ENCODE measurements around the gene TENT5A.

GRCh38 chr6:81727876-81728517 is 24.5 kb downstream of the TENT5A start:
- TF ChIP-seq ZNF121 (tag by site-specific recombination; IDR thresholded peaks at IDR 0.05) (no peak), OSR2 (tag by site-specific recombination; IDR thresholded peaks at IDR 0.05) (no peak), CTCF (tag by site-specific recombination; IDR thresholded peaks at IDR 0.05) (no peak), ZNF558 (tag by site-specific recombination; IDR thresholded peaks at IDR 0.05) (no peak), YY1 (tag by site-specific recombination; IDR thresholded peaks at IDR 0.05) (no peak), SALL2 (tag by site-specific recombination; IDR thresholded peaks at IDR 0.05; ENCODE audit: borderline replicate concordance) (no peak), BCL11A (tag by site-specific recombination; IDR thresholded peaks at IDR 0.05; ENCODE audit: low read depth) (no peak), ZNF274 (IDR thresholded peaks at IDR 0.05; ENCODE audit: low read length) (no peak), ZNF274 (tag by site-specific recombination; IDR thresholded peaks at IDR 0.05; ENCODE audit: borderline replicate concordance) (no peak)
- TF ChIP-seq, protein P1, sequence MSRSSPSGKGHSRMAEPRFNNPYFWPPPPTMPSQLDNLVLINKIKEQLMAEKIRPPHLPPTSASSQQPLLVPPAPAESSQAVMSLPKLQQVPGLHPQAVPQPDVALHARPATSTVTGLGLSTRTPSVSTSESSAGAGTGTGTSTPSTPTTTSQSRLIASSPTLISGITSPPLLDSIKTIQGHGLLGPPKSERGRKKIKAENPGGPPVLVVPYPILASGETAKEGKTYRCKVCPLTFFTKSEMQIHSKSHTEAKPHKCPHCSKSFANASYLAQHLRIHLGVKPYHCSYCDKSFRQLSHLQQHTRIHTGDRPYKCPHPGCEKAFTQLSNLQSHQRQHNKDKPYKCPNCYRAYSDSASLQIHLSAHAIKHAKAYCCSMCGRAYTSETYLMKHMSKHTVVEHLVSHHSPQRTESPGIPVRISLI (tag by site-specific recombination; IDR thresholded peaks at IDR 0.05), result no peak
- TF ChIP-seq, protein P2, sequence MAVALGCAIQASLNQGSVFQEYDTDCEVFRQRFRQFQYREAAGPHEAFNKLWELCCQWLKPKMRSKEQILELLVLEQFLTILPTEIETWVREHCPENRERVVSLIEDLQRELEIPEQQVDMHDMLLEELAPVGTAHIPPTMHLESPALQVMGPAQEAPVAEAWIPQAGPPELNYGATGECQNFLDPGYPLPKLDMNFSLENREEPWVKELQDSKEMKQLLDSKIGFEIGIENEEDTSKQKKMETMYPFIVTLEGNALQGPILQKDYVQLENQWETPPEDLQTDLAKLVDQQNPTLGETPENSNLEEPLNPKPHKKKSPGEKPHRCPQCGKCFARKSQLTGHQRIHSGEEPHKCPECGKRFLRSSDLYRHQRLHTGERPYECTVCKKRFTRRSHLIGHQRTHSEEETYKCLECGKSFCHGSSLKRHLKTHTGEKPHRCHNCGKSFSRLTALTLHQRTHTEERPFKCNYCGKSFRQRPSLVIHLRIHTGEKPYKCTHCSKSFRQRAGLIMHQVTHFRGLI (tag by site-specific recombination; IDR thresholded peaks at IDR 0.05), result no peak
- TF ChIP-seq, protein P3, sequence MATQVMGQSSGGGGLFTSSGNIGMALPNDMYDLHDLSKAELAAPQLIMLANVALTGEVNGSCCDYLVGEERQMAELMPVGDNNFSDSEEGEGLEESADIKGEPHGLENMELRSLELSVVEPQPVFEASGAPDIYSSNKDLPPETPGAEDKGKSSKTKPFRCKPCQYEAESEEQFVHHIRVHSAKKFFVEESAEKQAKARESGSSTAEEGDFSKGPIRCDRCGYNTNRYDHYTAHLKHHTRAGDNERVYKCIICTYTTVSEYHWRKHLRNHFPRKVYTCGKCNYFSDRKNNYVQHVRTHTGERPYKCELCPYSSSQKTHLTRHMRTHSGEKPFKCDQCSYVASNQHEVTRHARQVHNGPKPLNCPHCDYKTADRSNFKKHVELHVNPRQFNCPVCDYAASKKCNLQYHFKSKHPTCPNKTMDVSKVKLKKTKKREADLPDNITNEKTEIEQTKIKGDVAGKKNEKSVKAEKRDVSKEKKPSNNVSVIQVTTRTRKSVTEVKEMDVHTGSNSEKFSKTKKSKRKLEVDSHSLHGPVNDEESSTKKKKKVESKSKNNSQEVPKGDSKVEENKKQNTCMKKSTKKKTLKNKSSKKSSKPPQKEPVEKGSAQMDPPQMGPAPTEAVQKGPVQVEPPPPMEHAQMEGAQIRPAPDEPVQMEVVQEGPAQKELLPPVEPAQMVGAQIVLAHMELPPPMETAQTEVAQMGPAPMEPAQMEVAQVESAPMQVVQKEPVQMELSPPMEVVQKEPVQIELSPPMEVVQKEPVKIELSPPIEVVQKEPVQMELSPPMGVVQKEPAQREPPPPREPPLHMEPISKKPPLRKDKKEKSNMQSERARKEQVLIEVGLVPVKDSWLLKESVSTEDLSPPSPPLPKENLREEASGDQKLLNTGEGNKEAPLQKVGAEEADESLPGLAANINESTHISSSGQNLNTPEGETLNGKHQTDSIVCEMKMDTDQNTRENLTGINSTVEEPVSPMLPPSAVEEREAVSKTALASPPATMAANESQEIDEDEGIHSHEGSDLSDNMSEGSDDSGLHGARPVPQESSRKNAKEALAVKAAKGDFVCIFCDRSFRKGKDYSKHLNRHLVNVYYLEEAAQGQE (tag by site-specific recombination; IDR thresholded peaks at IDR 0.05), result no peak
